HFFc6 (cell line): ENCODE results near the gene ANKLE1. TPM values are rescaled to one million over a fixed set of nuclear protein-coding genes. Genes with fewer than 3 reads are reported as not detected.

Experiments used
- DNase-seq: peaks from one replicate; pipeline ENCODE4 v3.0.0-alpha.2; 2018
- H3K27ac Mint-ChIP-seq: 2 replicates; pipeline ENCODE4 v1.8.0; 2020; ENCODE audit warnings: mild to moderate bottlenecking, mixed read lengths
- H3K27me3 Mint-ChIP-seq: 2 replicates; pipeline ENCODE4 v1.8.0; 2021; ENCODE audit warnings: mild to moderate bottlenecking, moderate library complexity, mixed read lengths; ENCODE audit not compliant: insufficient read depth
- H3K36me3 Mint-ChIP-seq: 2 replicates; pipeline ENCODE4 v1.8.0; 2021; ENCODE audit warnings: low read depth, mixed read lengths
- H3K4me1 Mint-ChIP-seq: 2 replicates; pipeline ENCODE4 v1.8.0; 2020; ENCODE audit warnings: low read depth, mixed read lengths
- H3K4me3 Mint-ChIP-seq: 2 replicates; pipeline ENCODE4 v1.8.0; 2020; ENCODE audit warnings: mild to moderate bottlenecking, moderate library complexity, mixed read lengths
- H3K9me3 Mint-ChIP-seq: 2 replicates; pipeline ENCODE4 v1.8.0; 2020; ENCODE audit warnings: mild to moderate bottlenecking, mixed read lengths
- CTCF ChIP-seq: fragments of 200-600 bp; sonication (generic); IDR thresholded peaks from 2 replicates; pipeline ENCODE4 v1.5.0; 2021; ENCODE audit warnings: antibody characterized with exemption, mild to moderate bottlenecking
- total RNA-seq, 6 experiments: library from RNA; stranded (reverse); fragmentation: NEBNext Ultra II Directional; extraction: Animal tissue kit (Norgen Biotek cat#: 25700); gene quantifications; 2 replicates in 1 of 6; 3 replicates in 5 of 6; pipeline ENCODE4 v1.2.3, GENCODE V29; 2021

ANKLE1 gene
- total RNA-seq, 6 experiments from 2014 or later: 0.28 to 0.57 (median 0.43) TPM

GRCh38 chr19:17286263-17286662 is 4.6 kb downstream of the ANKLE1 start:
- H3K36me3 Mint-ChIP-seq: no peaks in the 10 kb centered on the region
- TF ChIP-seq CTCF: no peak
- peaks cover 4% of the 10 kb centered on the region for H3K27me3 Mint-ChIP-seq
- H3K4me3 Mint-ChIP-seq: no peak overlapping the region
- H3K9me3 Mint-ChIP-seq: no peaks in the 10 kb centered on the region
- H3K4me1 Mint-ChIP-seq: peaks cover 5% of the 10 kb centered on the region
- DNase-seq: no peak
- H3K27ac Mint-ChIP-seq: no peak overlapping the region

GRCh38 chr19:17286752-17287151 is 5.1 kb downstream of the ANKLE1 start:
- peaks cover 4% of the 10 kb centered on the region for H3K27me3 Mint-ChIP-seq
- H3K36me3 Mint-ChIP-seq: no peaks in the 10 kb centered on the region
- no peak for DNase-seq

GRCh38 chr19:17289489-17289888 is 7.8 kb downstream of the ANKLE1 start:
- no peak overlapping the region for H3K27ac Mint-ChIP-seq
- H3K9me3 Mint-ChIP-seq: no peaks in the 10 kb centered on the region
- H3K36me3 Mint-ChIP-seq: no peaks in the 10 kb centered on the region
- H3K4me1 Mint-ChIP-seq: 0 out of 2 replicates have a peak, but pooled peaks cover 4% of the 10 kb centered on the region
- peak; percentile 77 for DNase-seq
- no peaks in the 10 kb centered on the region for H3K27me3 Mint-ChIP-seq
- H3K4me3 Mint-ChIP-seq: no peak overlapping the region
- peak; percentile 47 for TF ChIP-seq CTCF

More at GRCh38 chr19:17286752-17287151, 5.1 kb downstream of the ANKLE1 start:
- Mint-ChIP-seq H3K9me3 (no peaks in the 10 kb centered on the region), H3K4me3 (no peak overlapping the region), H3K4me1 (peaks cover 5% of the 10 kb centered on the region), H3K27ac (no peak overlapping the region)
- TF ChIP-seq CTCF: no peak

- Mint-ChIP-seq H3K27ac (peak overlapping the region; percentile 79), H3K9me3 (no peaks in the 10 kb centered on the region), H3K27me3 (no peaks in the 10 kb centered on the region), H3K4me3 (peak overlapping the region; percentile 88), H3K36me3 (no peaks in the 10 kb centered on the region), H3K4me1 (peaks cover 15% of the 10 kb centered on the region)
- TF ChIP-seq CTCF: peak; percentile 76
- peak; percentile 90 for DNase-seq
Measured at GRCh38 chr19:17292301-17293074, 10.8 kb downstream of the ANKLE1 start.

- Mint-ChIP-seq H3K36me3 (peaks cover 5% of the 10 kb centered on the region; the same call in 1 of the 2 replicates), H3K27ac (no peak overlapping the region), H3K4me3 (no peak overlapping the region), H3K9me3 (no peaks in the 10 kb centered on the region), H3K4me1 (peaks cover 15% of the 10 kb centered on the region), H3K27me3 (no peaks in the 10 kb centered on the region)
- TF ChIP-seq CTCF: no peak
- no peak for DNase-seq
Measured at GRCh38 chr19:17293605-17294004, 11.9 kb downstream of the ANKLE1 start.
